Uterus (tissue), 4 donors: ENCODE data around the gene KRT2. TPM values are rescaled to one million over a fixed set of nuclear protein-coding genes. Genes with fewer than 3 reads are reported as not detected.

Experiments
- DNase-seq, 2 donors: peaks; one replicate each; pipeline ENCODE4 v3.0.0-alpha.2; 2019 to 2020
- H3K27ac ChIP-seq, 2 donors: fragments of 200-600 bp; sonication (generic); 1 replicate in 1 of 2; 2 replicates in 1 of 2; pipeline ENCODE4 v1.5.1; 2016 to 2018
- H3K27me3 ChIP-seq, 2 donors: fragments of 200-600 bp; sonication (generic); one replicate each; pipeline ENCODE4 v1.5.1; 2018 to 2019; ENCODE audit warnings: control low read depth in 1 of 2
- H3K36me3 ChIP-seq, 2 donors: fragments of 200-600 bp; sonication (generic); one replicate each; pipeline ENCODE4 v1.5.1; 2019; ENCODE audit warnings: control low read depth in 1 of 2
- H3K4me1 ChIP-seq, 2 donors: fragments of 200-600 bp; sonication (generic); one replicate each; pipeline ENCODE4 v1.5.1; 2018 to 2019; ENCODE audit warnings: control low read depth in 1 of 2
- H3K4me3 ChIP-seq, 2 donors: fragments of 200-600 bp; sonication (generic); 1 replicate in 1 of 2; 2 replicates in 1 of 2; pipeline ENCODE4 v1.5.1; 2018 to 2019; ENCODE audit warnings: mild to moderate bottlenecking in 1 of 2
- H3K9me3 ChIP-seq, 2 donors: fragments of 200-600 bp; sonication (generic); one replicate each; pipeline ENCODE4 v1.5.1; 2019; ENCODE audit warnings: control low read depth in 1 of 2
- POLR2A ChIP-seq, 2 donors: fragments of 450-650 bp; IDR thresholded peaks; one replicate each; pipeline ENCODE4 v1.6.1; 2016; ENCODE audit warnings: antibody characterized with exemption in 2 of 2, mild to moderate bottlenecking in 1 of 2, moderate library complexity in 1 of 2
- intact Hi-C: fragments of 100-400 bp; cut with DNase I; formaldehyde crosslinking; loops from one replicate; pipeline ENCODE4 v1.15.1; 2023; ENCODE audit warnings: low total_unique reads
- total RNA-seq, 4 donors: library from RNA; depleted of rRNA in 3 of 4; stranded (reverse); fragments of >200 nt in 3 of 4; gene quantifications; one replicate each; pipeline versions ENCODE4 v1.1.0 to v1.2.4, GENCODE V29; 2014 to 2023
- TF ChIP-seq, protein P1 (sequence below), 4 experiments: fragments of 200-600 bp in 2 of 4; fragments of 450-650 bp in 2 of 4; sonication (generic) in 2 of 4; IDR thresholded peaks; one replicate each; pipeline ENCODE4 v1.5.1; 2016 to 2019; ENCODE audit warnings: antibody characterized with exemption in 4 of 4, mild to moderate bottlenecking in 2 of 4, moderate library complexity in 1 of 4
- donor health status: DM: yes; HTN: yes; CAD: no.

The KRT2 gene
- total RNA-seq, 4 donors from 2014 or later = not detected

GRCh38 chr12:52685406-52685890, 33.4 kb upstream of the KRT2 start:
- Histone ChIP-seq H3K27me3 (no peaks in the 10 kb centered on the region), H3K4me3 (no peak overlapping the region), H3K4me1 (no peaks in the 10 kb centered on the region), H3K27ac (no peak overlapping the region), H3K9me3 (no peaks in the 10 kb centered on the region), H3K36me3 (no peaks in the 10 kb centered on the region)
- intact Hi-C loops = no loop called here
- DNase-seq = no peak
- TF ChIP-seq, protein P1, sequence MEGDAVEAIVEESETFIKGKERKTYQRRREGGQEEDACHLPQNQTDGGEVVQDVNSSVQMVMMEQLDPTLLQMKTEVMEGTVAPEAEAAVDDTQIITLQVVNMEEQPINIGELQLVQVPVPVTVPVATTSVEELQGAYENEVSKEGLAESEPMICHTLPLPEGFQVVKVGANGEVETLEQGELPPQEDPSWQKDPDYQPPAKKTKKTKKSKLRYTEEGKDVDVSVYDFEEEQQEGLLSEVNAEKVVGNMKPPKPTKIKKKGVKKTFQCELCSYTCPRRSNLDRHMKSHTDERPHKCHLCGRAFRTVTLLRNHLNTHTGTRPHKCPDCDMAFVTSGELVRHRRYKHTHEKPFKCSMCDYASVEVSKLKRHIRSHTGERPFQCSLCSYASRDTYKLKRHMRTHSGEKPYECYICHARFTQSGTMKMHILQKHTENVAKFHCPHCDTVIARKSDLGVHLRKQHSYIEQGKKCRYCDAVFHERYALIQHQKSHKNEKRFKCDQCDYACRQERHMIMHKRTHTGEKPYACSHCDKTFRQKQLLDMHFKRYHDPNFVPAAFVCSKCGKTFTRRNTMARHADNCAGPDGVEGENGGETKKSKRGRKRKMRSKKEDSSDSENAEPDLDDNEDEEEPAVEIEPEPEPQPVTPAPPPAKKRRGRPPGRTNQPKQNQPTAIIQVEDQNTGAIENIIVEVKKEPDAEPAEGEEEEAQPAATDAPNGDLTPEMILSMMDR (IDR thresholded peaks at IDR 0.05) = no peak
- TF ChIP-seq POLR2A (IDR thresholded peaks at IDR 0.05) = no peak

GRCh38 chr12:52684431-52684830, 32.4 kb upstream of the KRT2 start:
- intact Hi-C loops = no loop called here
- H3K36me3 ChIP-seq = no peaks in the 10 kb centered on the region
- no peak for TF ChIP-seq POLR2A (IDR thresholded peaks at IDR 0.05)
- TF ChIP-seq, protein P1 (IDR thresholded peaks at IDR 0.05) = no peak
- no peaks in the 10 kb centered on the region for H3K4me1 ChIP-seq
- H3K27me3 ChIP-seq = no peaks in the 10 kb centered on the region
- H3K27ac ChIP-seq = no peak overlapping the region
- H3K4me3 ChIP-seq = no peak overlapping the region
- no peak for DNase-seq
- no peaks in the 10 kb centered on the region for H3K9me3 ChIP-seq

DNA sequence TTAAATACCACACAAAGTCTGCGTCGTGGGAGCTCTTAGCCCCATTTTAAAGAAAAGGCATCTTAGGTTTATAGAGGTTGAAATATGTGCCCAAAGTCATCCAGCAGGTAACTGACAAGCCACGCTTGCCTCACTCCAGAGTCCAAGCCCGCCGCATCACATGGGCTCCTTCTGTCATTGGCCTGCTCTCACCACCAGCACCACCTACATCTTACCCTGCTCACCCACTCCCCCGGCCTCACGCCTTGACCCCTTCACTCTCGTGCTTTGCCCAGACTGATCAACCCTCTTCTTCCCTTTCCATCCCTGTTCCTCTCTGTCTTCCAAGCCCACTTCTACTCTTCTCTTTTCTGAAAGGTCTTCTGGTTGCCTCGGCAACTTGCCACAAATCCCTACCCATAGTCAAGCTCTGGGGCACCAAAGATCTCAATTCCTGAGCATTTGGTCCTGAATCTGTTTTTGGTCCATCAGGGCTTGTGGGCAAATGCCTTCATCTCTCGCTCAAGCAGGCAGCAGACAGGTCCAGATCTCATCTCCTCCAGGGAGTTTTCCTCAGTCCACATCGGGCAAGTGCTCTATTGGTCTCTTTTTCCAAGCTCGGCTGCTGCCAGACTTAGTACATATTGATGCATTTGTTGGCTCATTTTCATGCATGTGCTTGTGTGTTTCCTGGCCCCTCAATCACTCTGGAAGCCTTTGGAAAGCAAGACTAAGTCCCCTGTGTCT, 31.7 kb upstream of the KRT2 start:
- TF ChIP-seq, protein P1 (IDR thresholded peaks at IDR 0.05) = no peak
- TF ChIP-seq POLR2A (IDR thresholded peaks at IDR 0.05) = no peak
- intact Hi-C loops = no loop called here
- Histone ChIP-seq H3K4me1 (no peaks in the 10 kb centered on the region), H3K27ac (no peak overlapping the region), H3K36me3 (no peaks in the 10 kb centered on the region), H3K27me3 (no peaks in the 10 kb centered on the region), H3K4me3 (no peak overlapping the region), H3K9me3 (no peaks in the 10 kb centered on the region)
- no peak for DNase-seq

GRCh38 chr12:52682938-52683574, 31.0 kb upstream of the KRT2 start:
- Histone ChIP-seq H3K4me1 (no peaks in the 10 kb centered on the region), H3K27ac (no peak overlapping the region), H3K27me3 (no peaks in the 10 kb centered on the region), H3K9me3 (no peaks in the 10 kb centered on the region), H3K36me3 (no peaks in the 10 kb centered on the region), H3K4me3 (no peak overlapping the region)
- TF ChIP-seq POLR2A (IDR thresholded peaks at IDR 0.05) = no peak
- TF ChIP-seq, protein P1 (IDR thresholded peaks at IDR 0.05) = no peak
- no peak for DNase-seq
- intact Hi-C loops = no loop called here

DNA sequence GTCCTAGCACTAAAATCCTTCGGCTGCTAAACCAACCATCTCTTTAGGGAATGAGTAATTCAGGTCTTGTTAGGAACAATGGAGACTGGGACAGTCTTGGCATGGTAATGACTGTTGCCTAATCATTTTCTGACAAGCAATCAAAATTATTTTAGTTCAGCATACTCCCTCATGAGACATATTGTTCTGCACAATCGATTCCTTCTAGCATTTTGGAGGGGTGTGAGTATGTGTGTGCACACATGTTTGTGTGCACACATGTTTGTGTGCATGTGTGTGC, 30.3 kb upstream of the KRT2 start:
- no peak overlapping the region for H3K27ac ChIP-seq
- H3K36me3 ChIP-seq = no peaks in the 10 kb centered on the region
- DNase-seq = no peak
- no peaks in the 10 kb centered on the region for H3K4me1 ChIP-seq
- no peak for TF ChIP-seq POLR2A (IDR thresholded peaks at IDR 0.05)
- intact Hi-C loops = no loop called here
- H3K9me3 ChIP-seq = no peaks in the 10 kb centered on the region
- H3K27me3 ChIP-seq = no peaks in the 10 kb centered on the region
- no peak overlapping the region for H3K4me3 ChIP-seq
